ENCODE results near the gene ALDH1L1. TPM values are rescaled to one million over a fixed set of nuclear protein-coding genes. Genes with fewer than 3 reads are reported as not detected.

Gene ALDH1L1
- total RNA-seq, 2 donors from 2014 or later: 7.7 to 26.7 TPM

- ATAC-seq (no peak), DNase-seq (peak; percentile 1 to 8)
- intact Hi-C loops (cut with DNase I, micrococcal nuclease): loop anchor here in 1 of 2 donors (5.0 kb wide), 1 partner anchor 264 kb away; the partner anchor contains the start of gene CFAP100
These were observed 51.6 kb downstream of the ALDH1L1 start for GRCh38 chr3:126128504-126129397.

- peak in 1 of 2 donors; percentile 7 for DNase-seq
- intact Hi-C loops (cut with DNase I, micrococcal nuclease): loop anchor here in 1 of 2 donors (5.0 kb wide), 1 partner anchor 264 kb away; the partner anchor contains the start of gene CFAP100
- no peak for ATAC-seq
These were observed 52.5 kb downstream of the ALDH1L1 start for GRCh38 chr3:126127904-126128303.

- DNase-seq: peak; percentile 3 to 9
- intact Hi-C loops (cut with DNase I, micrococcal nuclease): loop anchor here in 1 of 2 donors (5.0 kb wide), 1 partner anchor 265 kb away; the partner anchor contains the start of gene CFAP100
- ATAC-seq: no peak
These were observed 52.9 kb downstream of the ALDH1L1 start for GRCh38 chr3:126127452-126127851.

GRCh38 chr3:126126811-126127431 is 53.5 kb downstream of the ALDH1L1 start:
- intact Hi-C loops (cut with DNase I, micrococcal nuclease): loop anchor here in 1 of 2 donors (5.0 kb wide), 1 partner anchor 265 kb away; the partner anchor contains the start of gene CFAP100
- peak; percentile 1 to 10 for DNase-seq
- no peak for ATAC-seq

- intact Hi-C loops (cut with DNase I, micrococcal nuclease): loop anchor here in 1 of 2 donors (5.0 kb wide), 1 partner anchor 266 kb away; the partner anchor contains the start of gene CFAP100
- ATAC-seq: no peak
- DNase-seq: peak; percentile 1 to 5
These were observed 54.1 kb downstream of the ALDH1L1 start for GRCh38 chr3:126126286-126126685.

GRCh38 chr3:126125781-126126251 is 54.6 kb downstream of the ALDH1L1 start:
- intact Hi-C loops (cut with DNase I, micrococcal nuclease): loop anchor here in 1 of 2 donors (5.0 kb wide), 1 partner anchor 266 kb away; the partner anchor contains the start of gene CFAP100
- DNase-seq (peak; percentile 1 to 18), ATAC-seq (no peak)

GRCh38 chr3:126125341-126125740 is 55.0 kb downstream of the ALDH1L1 start:
- intact Hi-C loops (cut with DNase I, micrococcal nuclease): loop anchor here in 1 of 2 donors (5.0 kb wide), 1 partner anchor 267 kb away; the partner anchor contains the start of gene CFAP100
- ATAC-seq: no peak
- peak; percentile 0 to 12 for DNase-seq

GRCh38 chr3:126124896-126125295 is 55.5 kb downstream of the ALDH1L1 start:
- ATAC-seq (no peak), DNase-seq (peak in 1 of 2 donors; percentile 1)
- intact Hi-C loops (cut with DNase I, micrococcal nuclease): loop anchor here in 1 of 2 donors (5.0 kb wide), 1 partner anchor 267 kb away; the partner anchor contains the start of gene CFAP100

GRCh38 chr3:126124148-126124868 is 56.1 kb downstream of the ALDH1L1 start:
- peak; percentile 4 to 22 for DNase-seq
- intact Hi-C loops (cut with DNase I, micrococcal nuclease): no loop called here
- no peak for ATAC-seq

GRCh38 chr3:126121632-126122031 is 58.8 kb downstream of the ALDH1L1 start:
- DNase-seq: peak in 1 of 2 donors; percentile 2
- intact Hi-C loops (cut with DNase I, micrococcal nuclease): no loop called here
- no peak for ATAC-seq

- DNase-seq: no peak
- intact Hi-C loops (cut with DNase I, micrococcal nuclease): no loop called here
- ATAC-seq: no peak
These were observed 59.3 kb downstream of the ALDH1L1 start for GRCh38 chr3:126121074-126121473.

GRCh38 chr3:126119976-126120375 is 60.4 kb downstream of the ALDH1L1 start:
- intact Hi-C loops (cut with DNase I, micrococcal nuclease): no loop called here
- DNase-seq (no peak), ATAC-seq (no peak)

GRCh38 chr3:126119008-126119675 is 61.2 kb downstream of the ALDH1L1 start:
- DNase-seq (peak in 1 of 2 donors; percentile 26), ATAC-seq (peak; percentile 61)
- intact Hi-C loops (cut with DNase I, micrococcal nuclease): no loop called here

GRCh38 chr3:126118591-126118990 is 61.8 kb downstream of the ALDH1L1 start:
- intact Hi-C loops (cut with DNase I, micrococcal nuclease): no loop called here

GRCh38 chr3:126117786-126118185 is 62.6 kb downstream of the ALDH1L1 start:
- ATAC-seq: no peak
- DNase-seq: peak in 1 of 2 donors; percentile 12
- intact Hi-C loops (cut with DNase I, micrococcal nuclease): no loop called here

More at GRCh38 chr3:126118591-126118990, 61.8 kb downstream of the ALDH1L1 start:
- no peak for ATAC-seq
- no peak for DNase-seq

- intact Hi-C loops (cut with DNase I, micrococcal nuclease): no loop called here
- peak in 1 of 2 donors; percentile 6 for DNase-seq
- ATAC-seq: no peak
These were observed 63.2 kb downstream of the ALDH1L1 start for GRCh38 chr3:126117212-126117611.

GRCh38 chr3:126116526-126116925 is 63.9 kb downstream of the ALDH1L1 start:
- intact Hi-C loops (cut with DNase I, micrococcal nuclease): no loop called here
- DNase-seq (peak in 1 of 2 donors; percentile 9), ATAC-seq (no peak)

Measured in left colon (tissue), 2 donors.